Measurements from ENCODE around the gene CH25H.

GRCh38 chr10:89189211-89189734 is 17.8 kb downstream of the CH25H start:
- no peak for TF ChIP-seq CTCF (optimal IDR thresholded peaks at IDR 0.05 in 1 of 3, IDR thresholded peaks at IDR 0.05 in 1 of 3, conservative IDR thresholded peaks at IDR 0.05 in 1 of 3; ENCODE audit: extremely low read depth in 1 of 3, insufficient read depth in 2 of 3, low read length in 3 of 3)
- TF ChIP-seq EZH2 (IDR thresholded peaks at IDR 0.05; ENCODE audit: low read length): no peak
